Activated CD8-positive, alpha-beta T cell treated with anti-CD3 and anti-CD28 coated beads for 36 hours (primary cell): ENCODE data around the gene TAF1D. TPM values are rescaled to one million over a fixed set of nuclear protein-coding genes. Genes with fewer than 3 reads are reported as not detected.
"Not testable (repeated sequence)": the region's sequence is repeated elsewhere in the genome, so short reads cannot be mapped to it uniquely, and the experiment has no call there.

ENCODE experiments used
- ATAC-seq: fragments of 200-7000 bp; cut with Tn5 transposase; one replicate; pipeline ENCODE4 v1.10.0; 2021; ENCODE audit warnings: mild to moderate bottlenecking, moderate library complexity
- CTCF ChIA-PET: fragments of 350-600 bp; sonication (Branson Sonifier 250); formaldehyde crosslinking; loops from one replicate; lab custom pipeline; 2021; ENCODE audit warnings: antibody characterized with exemption; lab: Charles Lee
- POLR2A ChIA-PET: fragments of 350-600 bp; sonication (Branson Sonifier 250); formaldehyde crosslinking; loops from one replicate; lab custom pipeline; 2021; ENCODE audit warnings: antibody characterized with exemption; lab: Charles Lee
- DNase-seq: peaks from one replicate; pipeline ENCODE4 v3.0.0-alpha.2; 2020
- H3K27ac Mint-ChIP-seq: one replicate; pipeline ENCODE4 v1.8.0; 2021; ENCODE audit warnings: mild to moderate bottlenecking, mixed read lengths
- H3K27me3 Mint-ChIP-seq: one replicate; pipeline ENCODE4 v1.8.0; 2021; ENCODE audit warnings: mixed read lengths
- H3K36me3 Mint-ChIP-seq: one replicate; pipeline ENCODE4 v1.8.0; 2021; ENCODE audit warnings: low read depth, mixed read lengths
- H3K4me1 Mint-ChIP-seq: one replicate; pipeline ENCODE4 v1.8.0; 2021; ENCODE audit warnings: low read depth, mixed read lengths
- H3K4me3 Mint-ChIP-seq: one replicate; pipeline ENCODE4 v1.8.0; 2021; ENCODE audit warnings: mild to moderate bottlenecking, moderate library complexity, mixed read lengths
- H3K9me3 Mint-ChIP-seq: one replicate; pipeline ENCODE4 v1.8.0; 2021; ENCODE audit warnings: mixed read lengths
- CTCF ChIP-seq: fragments of 200-600 bp; IDR thresholded peaks from one replicate; pipeline ENCODE4 v1.8.0; 2022; ENCODE audit warnings: antibody characterized with exemption, mild to moderate bottlenecking
- intact Hi-C: fragments of 100-400 bp; cut with micrococcal nuclease; formaldehyde crosslinking; loops from one replicate; pipeline ENCODE4 v1.10.0; 2022
- total RNA-seq, 2 experiments: library from RNA; stranded (reverse); gene quantifications; one replicate each; pipeline ENCODE4 v1.2.3, GENCODE V29; 2021

The TAF1D gene
- total RNA-seq, 2 experiments from 2014 or later = 334 to 344 TPM

- CTCF ChIA-PET = no interaction called here
- intact Hi-C loops = no loop called here
- POLR2A ChIA-PET = no interaction called here
- TF ChIP-seq CTCF = no peak
- no peak overlapping the region for H3K27ac Mint-ChIP-seq
- no peaks in the 10 kb centered on the region for H3K27me3 Mint-ChIP-seq
- H3K4me1 Mint-ChIP-seq = peaks cover 2% of the 10 kb centered on the region
- no peak overlapping the region for H3K4me3 Mint-ChIP-seq
- DNase-seq (no peak), ATAC-seq (no peak)
- H3K36me3 Mint-ChIP-seq = peaks cover 24% of the 10 kb centered on the region
- H3K9me3 Mint-ChIP-seq = no peaks in the 10 kb centered on the region
Observed at GRCh38 chr11:93753241-93753640, 11.9 kb upstream of the TAF1D start.

- TF ChIP-seq CTCF = no peak
- DNase-seq (no peak), ATAC-seq (no peak)
- no peaks in the 10 kb centered on the region for H3K9me3 Mint-ChIP-seq
- peaks cover 4% of the 10 kb centered on the region for H3K4me1 Mint-ChIP-seq
- CTCF ChIA-PET = interaction anchor here (1.5 kb wide), 1 partner anchor 9 kb away, joined by 3 read pairs; the partner anchor contains the start of genes C11orf54 and TAF1D
- peaks cover 17% of the 10 kb centered on the region for H3K36me3 Mint-ChIP-seq
- intact Hi-C loops = no loop called here
- no peak overlapping the region for H3K27ac Mint-ChIP-seq
- no peaks in the 10 kb centered on the region for H3K27me3 Mint-ChIP-seq
- POLR2A ChIA-PET = interaction anchor here (1.3 kb wide), 1 partner anchor 33 kb away, joined by 3 read pairs; the partner anchor contains the start of gene MED17
- no peak overlapping the region for H3K4me3 Mint-ChIP-seq
Observed at GRCh38 chr11:93751001-93751400, 9.7 kb upstream of the TAF1D start.

GRCh38 chr11:93747122-93747521 is 5.8 kb upstream of the TAF1D start:
- TF ChIP-seq CTCF = no peak
- Mint-ChIP-seq H3K27me3 (no peaks in the 10 kb centered on the region), H3K36me3 (peaks cover 15% of the 10 kb centered on the region), H3K27ac (no peak overlapping the region), H3K9me3 (no peaks in the 10 kb centered on the region), H3K4me3 (no peak overlapping the region), H3K4me1 (peaks cover 22% of the 10 kb centered on the region)
- ChIA-PET CTCF (no interaction called here), POLR2A (no interaction called here)
- intact Hi-C loops = loop anchor here (10.0 kb wide), 1 partner anchor 378 kb away; the partner anchor contains the start of gene PANX1
- DNase-seq (no peak), ATAC-seq (no peak)

GRCh38 chr11:93746101-93746500 is 4.8 kb upstream of the TAF1D start:
- Mint-ChIP-seq H3K36me3 (peaks cover 18% of the 10 kb centered on the region), H3K4me1 (peaks cover 22% of the 10 kb centered on the region), H3K4me3 (no peak overlapping the region), H3K27me3 (no peaks in the 10 kb centered on the region), H3K9me3 (no peaks in the 10 kb centered on the region), H3K27ac (no peak overlapping the region)
- CTCF ChIA-PET = no interaction called here
- no peak for TF ChIP-seq CTCF
- ATAC-seq (no peak), DNase-seq (no peak)
- intact Hi-C loops = loop anchor here (10.0 kb wide), 1 partner anchor 379 kb away; the partner anchor contains the start of gene PANX1
- POLR2A ChIA-PET = no interaction called here

GRCh38 chr11:93745005-93745755 is 3.9 kb upstream of the TAF1D start:
- H3K9me3 Mint-ChIP-seq, H3K4me3 Mint-ChIP-seq, H3K27ac Mint-ChIP-seq, DNase-seq, H3K27me3 Mint-ChIP-seq, ATAC-seq, CTCF ChIA-PET: not testable (repeated sequence)
- intact Hi-C loops = loop anchor here (10.0 kb wide), 1 partner anchor 380 kb away; the partner anchor contains the start of gene PANX1
- POLR2A ChIA-PET = interaction anchor here (0.6 kb wide), 1 partner anchor 73 kb away, joined by 3 read pairs; no protein-coding TSS in a partner anchor
- peaks cover 22% of the 10 kb centered on the region for H3K4me1 Mint-ChIP-seq
- H3K36me3 Mint-ChIP-seq = peaks cover 24% of the 10 kb centered on the region
